ENCODE measurements around the gene TMEM132A.
A peak's percentile ranks its signal among the peaks of the same experiment; 100 is the strongest.

The TMEM132A gene

GRCh38 chr11:60932605-60933356, 8.5 kb downstream of the TMEM132A start:
- intact Hi-C loops (cut with DNase I) = no loop called here
- DNase-seq = peak in 1 of 42 donors; percentile 4

- intact Hi-C loops (cut with DNase I) = no loop called here
- DNase-seq = no peak
These were observed 9.3 kb downstream of the TMEM132A start for GRCh38 chr11:60933416-60934123.

- intact Hi-C loops (cut with DNase I) = no loop called here
- DNase-seq = no peak
These were observed 10.0 kb downstream of the TMEM132A start for GRCh38 chr11:60934124-60934789.

- no peak for DNase-seq
- intact Hi-C loops (cut with DNase I) = no loop called here
These were observed 10.7 kb downstream of the TMEM132A start for GRCh38 chr11:60934790-60935605.

- intact Hi-C loops (cut with DNase I) = no loop called here
- peak in 1 of 42 donors; percentile 6 for DNase-seq
These were observed 11.6 kb downstream of the TMEM132A start for GRCh38 chr11:60935676-60936442.

- intact Hi-C loops (cut with DNase I) = no loop called here
- peak in 1 of 42 donors; percentile 7 for DNase-seq
These were observed 12.3 kb downstream of the TMEM132A start for GRCh38 chr11:60936467-60937143.

- intact Hi-C loops (cut with DNase I) = no loop called here
- peak in 1 of 42 donors; percentile 7 for DNase-seq
These were observed 12.9 kb downstream of the TMEM132A start for GRCh38 chr11:60937144-60937527.

GRCh38 chr11:60937811-60938210, 13.6 kb downstream of the TMEM132A start:
- intact Hi-C loops (cut with DNase I) = no loop called here
- peak in 2 of 42 donors; percentile 8 to 30 for DNase-seq

- intact Hi-C loops (cut with DNase I) = no loop called here
These were observed 14.2 kb downstream of the TMEM132A start for GRCh38 chr11:60938500-60938899.

GRCh38 chr11:60939301-60939700, 15.0 kb downstream of the TMEM132A start:
- intact Hi-C loops (cut with DNase I) = no loop called here

More at GRCh38 chr11:60938500-60938899, 14.2 kb downstream of the TMEM132A start:
- DNase-seq = peak in 5 of 42 donors; percentile 16 to 64 (median 34)

GRCh38 chr11:60939855-60940254, 15.6 kb downstream of the TMEM132A start:
- intact Hi-C loops (cut with DNase I) = loop anchor here (10.0 kb wide), 2 partner anchors 65 to 185 kb away; no protein-coding TSS in a partner anchor
- peak in 1 of 42 donors; percentile 6 for DNase-seq

More at GRCh38 chr11:60939301-60939700, 15.0 kb downstream of the TMEM132A start:
- peak in 1 of 42 donors; percentile 7 for DNase-seq

- intact Hi-C loops (cut with DNase I) = loop anchor here (10.0 kb wide), 2 partner anchors 63 to 183 kb away; no protein-coding TSS in a partner anchor
- DNase-seq = peak in 30 of 42 donors; percentile 18 to 91 (median 61)
These were observed 17.3 kb downstream of the TMEM132A start for GRCh38 chr11:60941371-60942119.

- DNase-seq = no peak
- intact Hi-C loops (cut with DNase I) = loop anchor here (10.0 kb wide), 2 partner anchors 63 to 183 kb away; no protein-coding TSS in a partner anchor
These were observed 18.0 kb downstream of the TMEM132A start for GRCh38 chr11:60942219-60942618.

GRCh38 chr11:60942970-60943565, 18.8 kb downstream of the TMEM132A start:
- DNase-seq = no peak

GRCh38 chr11:60944490-60945294, 20.4 kb downstream of the TMEM132A start:
- DNase-seq = no peak
- intact Hi-C loops (cut with DNase I) = loop anchor here (10.0 kb wide), 2 partner anchors 60 to 180 kb away; no protein-coding TSS in a partner anchor

More at GRCh38 chr11:60942970-60943565, 18.8 kb downstream of the TMEM132A start:
- intact Hi-C loops (cut with DNase I) = loop anchor here (10.0 kb wide), 2 partner anchors 62 to 182 kb away; no protein-coding TSS in a partner anchor

Data from head of caudate nucleus (tissue), 42 donors.